Calu3 (cell line): Measurements from ENCODE around the gene PRSS37. TPM values are rescaled to one million over a fixed set of nuclear protein-coding genes. Genes with fewer than 3 reads are reported as not detected.

ENCODE experiments used
- BruUV-seq: library from RNA; stranded (reverse); fragments of 400-500 nt; replicated peaks from 2 replicates; lab custom pipeline; 2021; lab: Mats Ljungman, UMichigan
- CTCF ChIA-PET: fragments of 300-600 bp; sonication (Branson Sonifier 250); formaldehyde crosslinking; loops from one replicate; lab custom pipeline; 2022; ENCODE audit warnings: antibody characterized with exemption; lab: Charles Lee
- DNase-seq: peaks from one replicate; pipeline ENCODE4 v3.0.0; 2022
- H3K27ac Mint-ChIP-seq: one replicate; pipeline ENCODE4 v1.8.0; 2022; ENCODE audit warnings: mixed read lengths; ENCODE audit not compliant: unreplicated experiment
- H3K27me3 Mint-ChIP-seq: one replicate; pipeline ENCODE4 v1.8.0; 2022; ENCODE audit warnings: mixed read lengths; ENCODE audit not compliant: unreplicated experiment
- H3K36me3 Mint-ChIP-seq: one replicate; pipeline ENCODE4 v1.8.0; 2022; ENCODE audit warnings: mild to moderate bottlenecking, moderate library complexity, mixed read lengths; ENCODE audit not compliant: insufficient read depth, unreplicated experiment
- H3K4me1 Mint-ChIP-seq: one replicate; pipeline ENCODE4 v1.8.0; 2022; ENCODE audit warnings: mild to moderate bottlenecking, low read depth, mixed read lengths; ENCODE audit not compliant: unreplicated experiment
- H3K4me3 Mint-ChIP-seq: one replicate; pipeline ENCODE4 v1.8.0; 2022; ENCODE audit warnings: mild to moderate bottlenecking, low read depth, moderate library complexity, mixed read lengths; ENCODE audit not compliant: unreplicated experiment
- H3K9me3 Mint-ChIP-seq: one replicate; pipeline ENCODE4 v1.8.0; 2022; ENCODE audit warnings: low read depth, mixed read lengths; ENCODE audit not compliant: unreplicated experiment
- CTCF ChIP-seq: fragments of 200-600 bp; IDR thresholded peaks from one replicate; pipeline ENCODE4 v1.8.0; 2022; ENCODE audit warnings: antibody characterized with exemption; ENCODE audit not compliant: unreplicated experiment
- intact Hi-C: fragments of 100-400 bp; cut with micrococcal nuclease; formaldehyde crosslinking; loops from one replicate; pipeline ENCODE4 v1.10.0; 2022; ENCODE audit not compliant: unreplicated experiment
- total RNA-seq: library from RNA; stranded (reverse); gene quantifications from 2 replicates; pipeline ENCODE4 v1.2.3, GENCODE V29; 2022

The PRSS37 gene
- total RNA-seq, 1 experiment from 2014 or later = not detected

DNA sequence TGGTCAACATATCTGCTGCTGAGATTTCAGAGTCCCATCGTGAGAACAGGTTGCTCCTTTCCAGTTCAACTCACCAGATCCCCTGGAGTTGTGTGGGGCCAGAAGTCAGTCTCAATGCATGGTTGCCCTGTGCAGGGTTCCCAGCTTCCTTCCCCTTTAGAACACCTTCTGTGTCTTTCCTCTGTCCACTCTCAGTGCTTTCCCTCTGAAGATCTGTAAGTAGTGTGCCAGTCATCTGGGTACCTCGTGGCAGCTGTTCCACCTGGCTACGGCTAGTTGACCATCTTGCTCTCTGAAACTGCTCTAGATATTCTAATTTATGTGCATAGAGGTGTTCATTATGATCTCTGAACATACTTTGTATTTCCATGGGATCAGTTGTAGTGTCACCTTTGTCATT, 36.1 kb upstream of the PRSS37 start:
- CTCF ChIA-PET = no interaction called here
- H3K4me1 Mint-ChIP-seq = peaks cover 13% of the 10 kb centered on the region
- no peak for DNase-seq
- TF ChIP-seq CTCF = no peak
- H3K27me3 Mint-ChIP-seq = no peaks in the 10 kb centered on the region
- no peaks in the 10 kb centered on the region for H3K9me3 Mint-ChIP-seq
- no TSS peak for BruUV-seq
- no peak overlapping the region for H3K27ac Mint-ChIP-seq
- H3K4me3 Mint-ChIP-seq = no peak overlapping the region
- intact Hi-C loops = no loop called here
- no peaks in the 10 kb centered on the region for H3K36me3 Mint-ChIP-seq

DNA sequence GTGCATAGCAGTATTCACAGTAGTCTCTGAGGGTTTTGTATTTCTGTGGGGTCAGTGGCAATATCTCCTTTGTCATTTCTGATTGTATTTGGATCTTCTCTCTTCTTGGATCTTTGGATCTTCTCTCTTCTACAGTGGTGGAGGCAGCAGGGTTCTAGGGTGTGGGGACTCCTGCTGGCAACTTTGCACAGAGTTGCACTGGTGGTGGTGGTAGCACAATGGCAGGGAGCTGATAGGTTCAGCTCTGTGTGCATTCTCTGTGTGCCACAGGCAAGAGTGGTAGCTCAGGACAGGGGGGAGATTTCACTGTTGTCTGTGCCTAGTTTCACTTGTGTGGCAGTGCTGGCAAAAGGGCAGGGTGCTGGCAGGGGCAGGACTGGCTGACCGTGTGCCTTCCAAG, 35.1 kb upstream of the PRSS37 start:
- intact Hi-C loops = no loop called here
- no peak for DNase-seq
- H3K27ac Mint-ChIP-seq = no peak overlapping the region
- H3K27me3 Mint-ChIP-seq = no peaks in the 10 kb centered on the region
- no peak for TF ChIP-seq CTCF
- CTCF ChIA-PET = no interaction called here
- H3K4me3 Mint-ChIP-seq = no peak overlapping the region
- H3K4me1 Mint-ChIP-seq = peaks cover 13% of the 10 kb centered on the region
- no peaks in the 10 kb centered on the region for H3K9me3 Mint-ChIP-seq
- no TSS peak for BruUV-seq
- no peaks in the 10 kb centered on the region for H3K36me3 Mint-ChIP-seq

DNA sequence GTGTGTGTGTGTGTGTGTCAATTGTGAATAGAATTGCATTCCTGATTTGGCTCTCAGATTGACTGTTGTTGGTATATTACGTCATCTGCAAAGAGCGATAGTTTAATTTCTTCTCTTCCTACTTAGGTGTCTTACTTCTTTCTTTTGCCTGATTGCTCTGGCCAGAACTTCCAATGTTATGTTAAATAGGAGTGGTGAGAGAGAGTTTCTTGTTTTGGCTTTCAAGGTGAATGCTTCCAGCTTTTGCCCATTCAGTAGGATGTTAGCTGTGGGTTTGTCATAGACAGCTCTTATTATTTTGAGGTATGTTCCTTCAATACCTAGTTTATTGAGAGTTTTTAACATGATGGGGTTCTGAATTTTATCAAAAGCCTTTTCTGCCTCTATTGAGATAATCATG, 34.2 kb upstream of the PRSS37 start:
- H3K4me3 Mint-ChIP-seq = no peak overlapping the region
- no peak for DNase-seq
- H3K27ac Mint-ChIP-seq = no peak overlapping the region
- BruUV-seq = no TSS peak
- no peaks in the 10 kb centered on the region for H3K27me3 Mint-ChIP-seq
- no peaks in the 10 kb centered on the region for H3K36me3 Mint-ChIP-seq
- CTCF ChIA-PET = no interaction called here
- no peaks in the 10 kb centered on the region for H3K9me3 Mint-ChIP-seq
- H3K4me1 Mint-ChIP-seq = peaks cover 13% of the 10 kb centered on the region
- no peak for TF ChIP-seq CTCF
- intact Hi-C loops = no loop called here

GRCh38 chr7:141874787-141875186, 33.5 kb upstream of the PRSS37 start:
- peaks cover 13% of the 10 kb centered on the region for H3K4me1 Mint-ChIP-seq
- H3K4me3 Mint-ChIP-seq = no peak overlapping the region
- no peak overlapping the region for H3K27ac Mint-ChIP-seq
- intact Hi-C loops = no loop called here
- CTCF ChIA-PET = no interaction called here
- H3K9me3 Mint-ChIP-seq = peaks cover 5% of the 10 kb centered on the region
- H3K36me3 Mint-ChIP-seq = no peaks in the 10 kb centered on the region
- H3K27me3 Mint-ChIP-seq = no peaks in the 10 kb centered on the region
- TF ChIP-seq CTCF = no peak
- BruUV-seq = no TSS peak
- no peak for DNase-seq
